ENCODE measurements around the gene TPSD1. TPM values are rescaled to one million over a fixed set of nuclear protein-coding genes. Genes with fewer than 3 reads are reported as not detected.

The TPSD1 gene
- total RNA-seq, 1 experiment from 2014 or later: 0.31 TPM

GRCh38 chr16:1306334-1306733 lies 50.5 kb downstream of the TPSD1 start:
- Mint-ChIP-seq H3K27ac (peak overlapping the region; percentile 80), H3K4me1 (peaks cover 18% of the 10 kb centered on the region), H3K4me3 (peak overlapping the region; percentile 37; the same call in 1 of the 2 replicates), H3K36me3 (0 out of 2 replicates have a peak, but pooled peaks cover 7% of the 10 kb centered on the region), H3K9me3 (no peaks in the 10 kb centered on the region), H3K27me3 (ENCODE audit: low read depth) (no peaks in the 10 kb centered on the region)
- DNase-seq (ENCODE audit: low spot score): no peak
- TF ChIP-seq SMAD3 (CRISPR knock-in tag; IDR thresholded peaks at IDR 0.05; ENCODE audit: borderline replicate concordance) (no peak), KAT7 (CRISPR knock-in tag; IDR thresholded peaks at IDR 0.05; ENCODE audit: borderline replicate concordance) (no peak), ZNF281 (CRISPR knock-in tag; IDR thresholded peaks at IDR 0.05) (no peak), IRF2 (CRISPR knock-in tag; IDR thresholded peaks at IDR 0.05; ENCODE audit: borderline replicate concordance, low read depth) (no peak), ZNF138 (CRISPR knock-in tag; conservative IDR thresholded peaks at IDR 0.05) (no peak), SOX15 (CRISPR knock-in tag; IDR thresholded peaks at IDR 0.05) (no peak), NR2C2 (CRISPR knock-in tag; IDR thresholded peaks at IDR 0.05) (no peak)
- TF ChIP-seq, protein P1, sequence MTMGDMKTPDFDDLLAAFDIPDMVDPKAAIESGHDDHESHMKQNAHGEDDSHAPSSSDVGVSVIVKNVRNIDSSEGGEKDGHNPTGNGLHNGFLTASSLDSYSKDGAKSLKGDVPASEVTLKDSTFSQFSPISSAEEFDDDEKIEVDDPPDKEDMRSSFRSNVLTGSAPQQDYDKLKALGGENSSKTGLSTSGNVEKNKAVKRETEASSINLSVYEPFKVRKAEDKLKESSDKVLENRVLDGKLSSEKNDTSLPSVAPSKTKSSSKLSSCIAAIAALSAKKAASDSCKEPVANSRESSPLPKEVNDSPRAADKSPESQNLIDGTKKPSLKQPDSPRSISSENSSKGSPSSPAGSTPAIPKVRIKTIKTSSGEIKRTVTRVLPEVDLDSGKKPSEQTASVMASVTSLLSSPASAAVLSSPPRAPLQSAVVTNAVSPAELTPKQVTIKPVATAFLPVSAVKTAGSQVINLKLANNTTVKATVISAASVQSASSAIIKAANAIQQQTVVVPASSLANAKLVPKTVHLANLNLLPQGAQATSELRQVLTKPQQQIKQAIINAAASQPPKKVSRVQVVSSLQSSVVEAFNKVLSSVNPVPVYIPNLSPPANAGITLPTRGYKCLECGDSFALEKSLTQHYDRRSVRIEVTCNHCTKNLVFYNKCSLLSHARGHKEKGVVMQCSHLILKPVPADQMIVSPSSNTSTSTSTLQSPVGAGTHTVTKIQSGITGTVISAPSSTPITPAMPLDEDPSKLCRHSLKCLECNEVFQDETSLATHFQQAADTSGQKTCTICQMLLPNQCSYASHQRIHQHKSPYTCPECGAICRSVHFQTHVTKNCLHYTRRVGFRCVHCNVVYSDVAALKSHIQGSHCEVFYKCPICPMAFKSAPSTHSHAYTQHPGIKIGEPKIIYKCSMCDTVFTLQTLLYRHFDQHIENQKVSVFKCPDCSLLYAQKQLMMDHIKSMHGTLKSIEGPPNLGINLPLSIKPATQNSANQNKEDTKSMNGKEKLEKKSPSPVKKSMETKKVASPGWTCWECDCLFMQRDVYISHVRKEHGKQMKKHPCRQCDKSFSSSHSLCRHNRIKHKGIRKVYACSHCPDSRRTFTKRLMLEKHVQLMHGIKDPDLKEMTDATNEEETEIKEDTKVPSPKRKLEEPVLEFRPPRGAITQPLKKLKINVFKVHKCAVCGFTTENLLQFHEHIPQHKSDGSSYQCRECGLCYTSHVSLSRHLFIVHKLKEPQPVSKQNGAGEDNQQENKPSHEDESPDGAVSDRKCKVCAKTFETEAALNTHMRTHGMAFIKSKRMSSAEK (CRISPR knock-in tag; IDR thresholded peaks at IDR 0.05; ENCODE audit: borderline replicate concordance): no peak
- TF ChIP-seq, protein P2, sequence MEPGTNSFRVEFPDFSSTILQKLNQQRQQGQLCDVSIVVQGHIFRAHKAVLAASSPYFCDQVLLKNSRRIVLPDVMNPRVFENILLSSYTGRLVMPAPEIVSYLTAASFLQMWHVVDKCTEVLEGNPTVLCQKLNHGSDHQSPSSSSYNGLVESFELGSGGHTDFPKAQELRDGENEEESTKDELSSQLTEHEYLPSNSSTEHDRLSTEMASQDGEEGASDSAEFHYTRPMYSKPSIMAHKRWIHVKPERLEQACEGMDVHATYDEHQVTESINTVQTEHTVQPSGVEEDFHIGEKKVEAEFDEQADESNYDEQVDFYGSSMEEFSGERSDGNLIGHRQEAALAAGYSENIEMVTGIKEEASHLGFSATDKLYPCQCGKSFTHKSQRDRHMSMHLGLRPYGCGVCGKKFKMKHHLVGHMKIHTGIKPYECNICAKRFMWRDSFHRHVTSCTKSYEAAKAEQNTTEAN (CRISPR knock-in tag; IDR thresholded peaks at IDR 0.05): no peak
- no peak for ATAC-seq
- CTCF ChIA-PET: interaction anchor here (0.7 to 1.6 kb wide), 3 partner anchors 16 to 249 kb away, joined by 3 to 9 read pairs (median 3); no protein-coding TSS in a partner anchor
- POLR2A ChIA-PET: no interaction called here

DNA sequence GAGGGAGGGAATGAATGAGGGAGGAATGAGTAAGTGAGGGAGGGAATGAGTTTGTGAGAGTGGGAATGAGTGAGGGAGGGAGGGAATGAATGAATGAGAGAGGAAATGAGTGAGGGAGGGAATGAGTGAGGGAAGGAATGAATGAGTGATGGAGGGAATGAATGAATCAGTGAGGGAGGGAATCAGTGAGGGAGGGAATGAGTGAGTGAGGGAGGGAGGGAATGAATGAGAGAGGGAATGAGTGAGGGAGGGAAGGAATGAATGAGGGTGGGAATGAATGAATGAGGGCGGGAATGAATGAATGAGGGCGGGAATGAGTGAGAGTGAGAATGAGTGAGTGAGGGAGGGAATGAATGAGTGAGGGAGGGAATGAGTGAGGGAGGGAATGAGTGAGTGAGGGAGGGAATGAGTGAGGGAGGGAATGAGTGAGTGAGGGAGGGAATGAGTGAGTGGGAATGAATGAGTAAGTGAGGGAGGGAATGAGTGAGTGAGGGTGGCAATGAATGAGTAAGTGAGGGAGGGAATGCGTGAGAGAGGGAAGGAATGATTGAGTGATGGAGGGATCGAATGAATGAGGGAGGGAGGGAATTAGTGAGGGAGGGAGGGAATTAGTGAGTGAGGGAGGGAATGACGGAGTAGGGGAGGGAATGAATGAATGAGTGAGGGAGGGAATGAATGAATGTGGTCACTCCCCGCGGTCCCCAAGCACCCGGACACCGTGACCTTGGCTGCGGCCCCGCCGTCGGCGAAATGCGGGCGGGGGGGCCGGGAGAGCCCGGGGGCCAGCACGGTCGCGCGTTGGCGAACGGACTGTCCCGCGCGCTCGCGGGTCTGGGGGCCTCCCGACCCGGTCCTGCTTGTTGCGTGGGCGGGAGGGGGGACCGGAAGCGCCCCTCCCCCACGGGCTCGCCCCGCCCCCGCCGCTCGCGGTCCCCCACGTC lies 52.4 kb downstream of the TPSD1 start:
- peaks cover 19% of the 10 kb centered on the region for H3K4me1 Mint-ChIP-seq
- H3K36me3 Mint-ChIP-seq: 0 out of 2 replicates have a peak, but pooled peaks cover 7% of the 10 kb centered on the region
- DNase-seq (ENCODE audit: low spot score) (no peak), ATAC-seq (peak; percentile 6)
- no peak overlapping the region for H3K27ac Mint-ChIP-seq
- ChIA-PET CTCF (interaction anchor here (0.7 to 1.6 kb wide), 5 partner anchors 7 to 1297 kb away, joined by 3 to 7 read pairs (median 4); no protein-coding TSS in a partner anchor), POLR2A (interaction anchor here (0.5 to 1.6 kb wide), 5 partner anchors 15 to 62 kb away, joined by 3 to 6 read pairs (median 4); no protein-coding TSS in a partner anchor)
- H3K9me3 Mint-ChIP-seq: no peaks in the 10 kb centered on the region
- peak overlapping the region; percentile 81 for H3K4me3 Mint-ChIP-seq
- no peaks in the 10 kb centered on the region for H3K27me3 Mint-ChIP-seq (ENCODE audit: low read depth)
- no peak for TF ChIP-seq GTF2I (CRISPR knock-in tag; conservative IDR thresholded peaks at IDR 0.05)
- TF ChIP-seq HMGXB4 (CRISPR knock-in tag; IDR thresholded peaks at IDR 0.05): no peak
- no peak for TF ChIP-seq ZNF396 (CRISPR knock-in tag; IDR thresholded peaks at IDR 0.05; ENCODE audit: borderline replicate concordance)
- TF ChIP-seq, protein P3, sequence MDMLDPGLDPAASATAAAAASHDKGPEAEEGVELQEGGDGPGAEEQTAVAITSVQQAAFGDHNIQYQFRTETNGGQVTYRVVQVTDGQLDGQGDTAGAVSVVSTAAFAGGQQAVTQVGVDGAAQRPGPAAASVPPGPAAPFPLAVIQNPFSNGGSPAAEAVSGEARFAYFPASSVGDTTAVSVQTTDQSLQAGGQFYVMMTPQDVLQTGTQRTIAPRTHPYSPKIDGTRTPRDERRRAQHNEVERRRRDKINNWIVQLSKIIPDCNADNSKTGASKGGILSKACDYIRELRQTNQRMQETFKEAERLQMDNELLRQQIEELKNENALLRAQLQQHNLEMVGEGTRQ (CRISPR knock-in tag; IDR thresholded peaks at IDR 0.05): 0 out of 2 replicates have a peak, but pooled peaks have one; percentile 10
- no peak for TF ChIP-seq AFF4 (CRISPR knock-in tag; IDR thresholded peaks at IDR 0.05; ENCODE audit: borderline replicate concordance)
- no peak for TF ChIP-seq RORB (CRISPR knock-in tag; IDR thresholded peaks at IDR 0.05)
- no peak for TF ChIP-seq ELF4 (CRISPR knock-in tag; IDR thresholded peaks at IDR 0.05; ENCODE audit: low read depth)

Data from WTC11 (cell line).